AG10803 (cell line): ENCODE data around the gene CCT3.

ENCODE experiments used
- DNase-seq: peaks from one replicate; pipeline ENCODE4 v3.0.0; 2010; ENCODE audit warnings: low read depth
- H3K4me3 ChIP-seq: 2 replicates; pipeline ENCODE4 v1.5.1; 2011; ENCODE audit warnings: mild to moderate bottlenecking, low read length, control low read depth
- CTCF ChIP-seq: conservative IDR thresholded peaks from 2 replicates; pipeline ENCODE4 v1.5.1; 2011; ENCODE audit warnings: mild to moderate bottlenecking, low read length, control low read depth, inconsistent platforms

The CCT3 gene

GRCh38 chr1:156338180-156338976 lies at the start of gene CCT3, which contains the start of gene TSACC:
TSS of gene CCT3 (minus strand) at chr1:156338292. CDS start at chr1:156338184, 108 bp downstream.
TSS of gene TSACC (plus strand) at chr1:156338526. CDS start at chr1:156339758, 1,232 bp downstream.
- 0 out of 2 replicates have a peak, but pooled peaks have one; percentile 5 for TF ChIP-seq CTCF

GRCh38 chr1:156387870-156388173 lies 49.7 kb upstream of the CCT3 start:
- TF ChIP-seq CTCF: no peak
- no peak overlapping the region for H3K4me3 ChIP-seq

More at GRCh38 chr1:156338180-156338976, at the start of gene CCT3, which contains the start of gene TSACC:
- DNase-seq: peak; percentile 100
- H3K4me3 ChIP-seq: peak within 1 kb of the TSS; percentile 95

GRCh38 chr1:156386949-156387869 lies 49.1 kb upstream of the CCT3 start:
- no peak overlapping the region for H3K4me3 ChIP-seq
- no peak for TF ChIP-seq CTCF
- DNase-seq: no peak

More at GRCh38 chr1:156387870-156388173, 49.7 kb upstream of the CCT3 start:
- no peak for DNase-seq

- no peak for TF ChIP-seq CTCF
- DNase-seq: no peak
- no peak overlapping the region for H3K4me3 ChIP-seq
These were observed 48.2 kb upstream of the CCT3 start for GRCh38 chr1:156386134-156386901.

GRCh38 chr1:156385534-156386031 lies 47.5 kb upstream of the CCT3 start:
- DNase-seq: peak; percentile 60
- no peak overlapping the region for H3K4me3 ChIP-seq
- TF ChIP-seq CTCF: peak; percentile 86

- H3K4me3 ChIP-seq: no peak overlapping the region
- no peak for TF ChIP-seq CTCF
- DNase-seq: no peak
These were observed 46.6 kb upstream of the CCT3 start for GRCh38 chr1:156384658-156385057.
